Fibroblast of skin of back (primary cell): ENCODE results near the gene MYBPH.

Experiments used
- DNase-seq: peaks from one replicate; pipeline ENCODE4 v3.0.0-alpha.2; 2013

Gene MYBPH

DNA sequence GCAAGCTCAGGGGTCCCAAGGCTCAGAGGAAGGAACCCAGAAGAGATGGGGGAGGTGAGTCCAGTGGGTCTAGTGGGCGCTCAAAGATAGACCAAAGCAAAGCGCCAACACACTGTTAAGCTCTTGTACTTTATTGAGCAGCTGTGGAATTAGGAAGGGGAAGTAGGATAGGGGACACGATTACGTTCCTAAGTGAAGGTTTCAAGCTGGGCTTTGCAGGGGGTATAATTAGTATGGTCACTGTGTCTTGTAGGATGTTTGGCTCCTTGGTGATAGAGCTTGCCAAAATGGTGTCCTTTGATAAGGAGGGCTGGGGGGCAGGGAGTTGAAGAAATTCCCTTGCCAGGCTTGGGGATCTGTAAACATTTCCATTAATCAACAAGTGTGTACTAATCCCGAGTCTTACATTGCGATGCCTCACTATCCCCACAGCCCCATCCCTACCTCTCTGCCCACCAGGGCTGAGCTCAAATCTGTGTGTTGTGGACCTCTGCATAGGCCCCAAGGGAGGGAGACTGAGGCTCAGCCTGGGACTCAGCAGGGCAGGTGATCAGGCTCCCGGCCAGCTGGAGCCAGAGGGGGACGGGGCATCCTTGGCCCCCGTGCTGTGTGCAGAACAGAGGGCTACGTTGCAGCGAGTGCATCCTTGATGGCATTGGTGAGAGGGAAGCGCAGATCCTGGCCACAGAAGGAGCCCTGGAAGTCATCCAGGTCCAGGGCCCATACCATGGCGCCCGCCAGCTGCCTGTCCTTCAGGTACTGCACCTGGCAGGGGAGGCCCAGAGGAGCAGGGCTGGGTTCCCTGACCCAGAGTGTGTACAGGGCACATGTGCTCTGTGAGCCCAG lies 3.4 kb upstream of the MYBPH start:
- DNase-seq, result no peak

DNA sequence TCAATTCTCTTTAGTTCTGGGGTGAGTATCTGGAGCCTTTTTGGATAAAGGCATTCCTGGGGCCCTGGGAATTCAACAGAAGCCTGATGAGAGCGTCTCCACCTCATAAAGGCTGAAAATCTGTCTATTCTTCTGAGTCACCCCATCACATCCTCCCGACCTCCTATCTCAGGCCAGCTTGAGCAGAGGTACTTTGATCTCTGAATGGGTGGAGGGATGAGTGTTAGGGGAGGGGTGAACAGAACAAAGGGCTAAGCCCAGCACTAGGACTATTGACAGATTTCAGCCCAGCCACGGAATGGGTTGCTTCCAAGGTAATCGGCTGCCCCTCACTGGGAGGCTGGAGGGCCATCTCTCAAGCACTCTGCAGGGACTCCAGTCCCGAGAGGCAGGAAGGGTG lies 2.5 kb upstream of the MYBPH start:
- DNase-seq, result peak; percentile 32

DNA sequence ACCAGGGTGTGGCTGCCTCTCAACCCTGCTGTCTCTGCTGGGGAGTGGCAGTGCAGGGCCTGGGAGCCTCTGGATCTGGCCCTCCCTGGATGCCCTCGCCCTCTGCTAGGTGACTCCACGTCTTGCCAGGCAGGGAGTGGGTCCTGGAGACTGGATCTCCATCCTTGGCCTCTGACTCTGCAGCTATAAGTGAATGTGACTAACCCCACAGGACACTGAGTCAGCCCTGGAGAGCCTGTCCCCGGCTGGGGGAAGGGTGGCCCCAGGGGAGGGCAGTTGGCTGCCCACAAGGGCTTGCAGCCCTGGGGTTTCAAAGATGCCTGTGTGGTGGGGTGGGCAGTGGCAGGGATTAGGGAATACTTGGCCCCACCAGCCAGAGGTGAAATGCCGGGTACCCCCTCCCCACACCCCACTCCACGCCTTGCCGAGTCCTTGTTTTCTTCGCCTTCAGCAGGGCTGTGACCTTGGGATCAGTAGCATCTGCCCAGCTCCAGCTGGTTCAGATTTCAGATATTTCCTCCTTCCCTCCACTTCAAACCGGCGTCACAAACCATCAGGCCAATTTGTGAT lies 1.9 kb upstream of the MYBPH start:
- peak; percentile 79 for DNase-seq

GRCh38 chr1:203177036-203177405 lies 1.4 kb upstream of the MYBPH start:
- DNase-seq, result no peak

DNA sequence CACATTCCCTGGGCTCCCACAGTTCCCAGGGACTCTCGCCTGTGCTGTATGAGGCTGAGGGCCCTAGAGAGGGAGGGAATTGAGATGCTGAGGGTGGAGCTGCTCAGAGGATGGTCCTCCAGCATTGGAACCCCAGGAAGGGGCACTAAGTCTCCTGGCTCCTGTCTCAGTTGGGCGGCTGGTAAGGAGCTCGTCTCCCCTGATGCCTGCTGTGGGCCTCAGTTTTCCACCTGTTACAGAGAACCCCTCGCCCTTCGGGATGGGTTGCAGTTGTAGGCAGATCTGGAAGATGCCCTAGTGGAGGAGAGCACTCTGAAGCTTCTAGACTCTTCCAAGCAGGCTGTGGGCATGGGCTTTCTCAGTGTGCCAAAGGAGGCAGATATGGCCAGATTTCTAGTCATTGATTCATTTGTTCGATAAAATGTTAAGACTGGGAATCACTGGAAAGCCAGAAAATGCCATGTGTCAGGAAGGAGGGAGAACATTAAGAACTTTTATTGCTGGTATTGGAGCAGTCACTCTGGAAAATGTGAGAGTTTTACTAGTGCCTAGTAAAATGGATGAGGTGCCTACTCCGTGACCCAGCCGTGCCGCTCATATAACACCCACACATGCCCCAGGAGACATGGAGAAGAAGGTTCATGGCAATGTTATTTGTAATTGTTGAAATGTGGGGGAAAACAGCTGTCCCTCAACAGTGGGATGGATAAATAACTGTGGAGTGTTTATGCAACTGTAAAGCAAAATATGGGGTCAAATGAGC lies 828 bp upstream of the MYBPH start:
- no peak for DNase-seq

GRCh38 chr1:203175827-203176241 lies 208 bp upstream of the MYBPH start:
- no peak for DNase-seq

- DNase-seq, result no peak
Observed at GRCh38 chr1:203174324-203174985, 1.2 kb downstream of the MYBPH start.

DNA sequence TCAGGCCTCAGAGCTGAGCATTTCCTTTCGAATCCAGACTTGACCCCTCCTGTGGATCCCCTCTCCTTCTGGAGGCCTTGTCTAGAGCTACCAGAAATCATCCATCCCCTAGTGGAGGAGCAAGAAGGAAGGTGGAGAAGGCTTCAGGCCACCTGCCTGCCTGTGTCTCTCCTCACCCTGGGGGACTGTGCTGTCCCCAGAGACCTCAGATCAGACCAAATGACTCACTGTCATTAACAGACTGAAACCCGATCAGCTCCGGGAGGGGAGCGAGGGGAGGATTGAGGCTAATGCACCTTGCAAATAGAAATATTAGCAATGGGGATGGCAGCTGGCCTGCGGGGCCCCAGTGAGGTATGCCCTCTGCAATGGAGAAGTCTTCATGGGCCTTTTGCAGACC lies 2.1 kb downstream of the MYBPH start:
- DNase-seq, result no peak

DNA sequence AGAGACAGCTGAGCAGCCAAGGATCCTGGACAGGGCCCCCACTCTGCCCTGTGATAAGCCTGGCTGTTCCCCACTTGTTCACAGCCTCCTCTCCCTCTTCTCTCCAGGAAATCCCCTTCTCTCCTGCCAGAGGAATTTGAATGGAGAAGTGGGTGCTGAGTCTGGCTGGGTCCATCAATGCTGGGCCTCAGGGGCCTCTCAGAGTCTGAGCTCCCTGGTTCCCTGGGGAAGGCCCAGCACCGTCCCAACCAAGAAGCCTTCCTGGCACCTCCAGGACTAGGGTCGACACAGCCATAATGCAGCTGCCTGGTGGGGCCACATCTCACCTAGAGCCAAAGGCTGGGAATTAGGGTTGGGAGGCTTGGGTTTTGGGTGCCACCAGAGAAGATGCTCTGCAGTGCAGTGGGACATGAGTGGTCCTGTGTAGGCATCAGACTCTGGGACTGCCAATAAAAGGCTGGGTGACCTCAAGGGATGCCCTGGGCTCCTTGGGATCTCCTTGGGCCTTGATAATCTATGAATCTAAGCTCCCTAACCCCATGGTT lies 2.5 kb downstream of the MYBPH start:
- no peak for DNase-seq

- DNase-seq, result peak; percentile 33
Observed at GRCh38 chr1:203172184-203173010, 3.2 kb downstream of the MYBPH start.

DNA sequence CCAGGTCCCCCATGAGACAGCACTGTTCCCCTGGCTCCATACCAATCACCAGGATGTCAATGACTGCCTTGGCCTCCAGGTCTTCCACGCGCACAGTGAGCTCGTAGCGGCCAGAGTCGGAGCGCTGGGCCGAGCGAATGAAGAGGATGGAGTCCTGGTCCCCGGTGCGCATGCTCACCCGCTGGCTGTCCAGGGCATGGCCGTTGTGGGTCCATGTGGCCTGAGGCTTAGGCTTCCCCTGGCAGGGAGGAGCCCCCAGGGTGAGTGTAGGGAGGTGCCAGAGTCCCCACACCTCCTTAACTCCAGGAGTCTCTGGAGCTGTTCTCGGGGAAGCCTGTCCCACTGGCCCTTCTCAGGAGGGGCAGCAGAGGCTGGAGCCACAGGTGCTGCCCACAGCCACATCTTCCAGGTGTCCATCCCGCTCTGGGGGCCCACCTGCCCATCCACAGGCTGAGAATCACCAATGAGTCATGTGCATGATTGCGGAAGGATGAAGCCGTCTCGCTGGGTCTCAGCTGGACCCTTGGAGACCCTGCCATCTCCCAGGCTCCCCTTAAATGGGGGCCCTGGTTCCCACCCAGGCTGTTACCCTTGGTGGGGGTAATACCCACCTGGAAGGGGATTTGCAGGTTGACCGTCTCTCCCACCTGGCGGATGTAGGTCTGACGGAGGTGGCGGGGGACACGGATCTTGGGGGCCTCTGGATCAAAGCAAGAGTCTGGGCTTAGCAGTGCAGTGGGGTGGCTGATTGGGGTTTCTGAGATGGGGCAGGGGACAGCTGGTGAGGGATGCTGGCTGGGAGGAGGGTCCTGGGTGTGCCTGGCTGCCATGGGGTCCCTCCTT lies 4.1 kb downstream of the MYBPH start:
- DNase-seq, result no peak

DNA sequence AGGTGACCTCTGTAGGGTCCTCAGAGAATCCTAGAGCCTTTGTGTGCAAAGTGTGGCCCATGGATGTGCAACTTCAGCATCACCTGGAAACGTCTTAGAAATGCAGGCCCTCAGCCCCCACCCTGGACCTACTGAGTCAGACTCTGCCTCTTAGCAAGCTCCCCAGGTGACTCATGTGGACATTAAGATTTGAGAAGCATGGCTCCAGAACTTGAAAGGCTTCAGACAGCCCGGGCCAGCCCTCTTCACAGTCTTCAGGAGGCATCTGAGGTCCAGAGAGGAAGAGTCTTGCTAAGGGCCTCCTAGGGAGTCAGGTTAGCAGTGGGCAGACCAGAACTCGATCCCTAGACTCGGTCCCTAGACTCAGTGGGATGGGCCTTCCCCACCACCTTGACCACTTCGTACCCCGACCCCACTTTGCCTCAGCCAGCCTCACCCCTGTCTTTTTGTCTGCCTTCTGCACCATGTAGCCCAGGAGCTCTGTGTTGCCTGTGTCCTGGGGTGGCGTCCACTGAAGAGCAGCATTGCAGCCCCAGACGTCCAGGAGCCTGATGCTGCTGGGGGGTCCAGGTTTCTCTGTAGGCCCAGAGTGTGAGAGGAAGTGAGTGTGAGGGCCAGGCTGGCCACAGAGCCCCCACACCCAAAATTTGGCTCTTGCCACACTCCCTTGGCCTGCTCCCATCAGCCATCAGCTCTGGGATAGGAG lies 4.8 kb downstream of the MYBPH start:
- no peak for DNase-seq

- no peak for DNase-seq
Observed at GRCh38 chr1:203169770-203170520, 5.7 kb downstream of the MYBPH start.

GRCh38 chr1:203168991-203169390 lies 6.6 kb downstream of the MYBPH start:
- DNase-seq, result no peak

- DNase-seq, result no peak
Observed at GRCh38 chr1:203168256-203168786, 7.3 kb downstream of the MYBPH start.

- no peak for DNase-seq
Observed at GRCh38 chr1:203167913-203168200, 7.8 kb downstream of the MYBPH start.

- peak; percentile 18 for DNase-seq
Observed at GRCh38 chr1:203167026-203167912, 8.4 kb downstream of the MYBPH start.

- DNase-seq, result no peak
Observed at GRCh38 chr1:203166192-203166940, 9.3 kb downstream of the MYBPH start.
